ENCODE measurements around the gene GPBP1.

The GPBP1 gene

GRCh38 chr5:57209316-57210040, 35.6 kb downstream of the GPBP1 start:
- no peak for DNase-seq (ENCODE audit: low read depth in 1 of 2, low spot score in 1 of 2)

DNA sequence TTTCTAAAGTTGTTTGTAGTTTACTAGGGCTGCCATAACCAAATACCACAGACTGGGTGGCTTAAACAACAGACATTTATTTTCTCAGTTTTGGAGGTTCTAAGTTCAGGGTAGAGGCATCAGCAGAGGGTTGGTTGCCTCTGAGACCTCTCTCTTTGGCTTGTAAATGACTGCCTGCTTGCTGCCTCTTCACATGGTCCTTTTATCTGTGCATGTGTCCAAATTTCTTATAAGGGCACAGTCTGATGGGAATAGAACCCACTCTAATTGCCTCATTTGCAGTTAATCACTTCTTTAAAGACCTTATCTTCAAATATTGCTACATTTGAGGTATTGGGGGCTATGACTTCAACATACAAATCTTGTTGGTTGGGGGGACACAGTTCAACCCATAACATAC, 36.8 kb downstream of the GPBP1 start:
- DNase-seq (ENCODE audit: low read depth in 1 of 2, low spot score in 1 of 2): no peak

- no peak for DNase-seq (ENCODE audit: low read depth in 1 of 2, low spot score in 1 of 2)
These were observed 37.2 kb downstream of the GPBP1 start for GRCh38 chr5:57211039-57211438.

DNA sequence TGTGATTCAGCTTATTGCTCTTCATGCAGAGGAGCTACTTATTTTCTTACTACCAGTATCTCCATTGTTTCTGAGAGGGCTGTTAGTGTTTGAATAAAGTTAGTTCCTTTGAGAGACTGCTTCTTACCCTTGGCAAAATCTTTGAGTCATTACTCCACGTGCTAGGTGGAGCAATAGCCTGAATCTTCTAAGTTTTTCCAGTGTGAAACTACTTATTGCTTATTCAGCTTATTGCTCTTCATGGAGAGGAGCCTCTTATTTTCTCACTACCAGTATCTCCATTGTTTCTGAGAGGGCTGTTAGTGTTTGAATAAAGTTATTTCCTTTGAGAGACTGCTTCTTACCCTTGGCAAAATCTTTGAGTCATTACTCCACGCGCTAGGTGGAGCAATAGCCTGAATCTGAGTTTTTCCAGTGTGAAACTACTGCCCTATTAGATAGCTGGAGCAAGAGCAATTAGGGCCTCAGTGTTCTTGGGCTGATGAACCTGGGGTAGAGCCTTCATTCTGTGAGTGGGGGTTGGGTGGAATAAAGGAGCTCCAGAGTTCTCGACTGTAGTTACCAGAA, 41.9 kb downstream of the GPBP1 start:
- no peak for DNase-seq (ENCODE audit: low read depth in 1 of 2, low spot score in 1 of 2)

- no peak for DNase-seq (ENCODE audit: low read depth in 1 of 2, low spot score in 1 of 2)
These were observed 42.9 kb downstream of the GPBP1 start for GRCh38 chr5:57216714-57217113.

- DNase-seq (ENCODE audit: low read depth in 1 of 2, low spot score in 1 of 2): no peak
These were observed 45.5 kb downstream of the GPBP1 start for GRCh38 chr5:57219386-57219785.

DNA sequence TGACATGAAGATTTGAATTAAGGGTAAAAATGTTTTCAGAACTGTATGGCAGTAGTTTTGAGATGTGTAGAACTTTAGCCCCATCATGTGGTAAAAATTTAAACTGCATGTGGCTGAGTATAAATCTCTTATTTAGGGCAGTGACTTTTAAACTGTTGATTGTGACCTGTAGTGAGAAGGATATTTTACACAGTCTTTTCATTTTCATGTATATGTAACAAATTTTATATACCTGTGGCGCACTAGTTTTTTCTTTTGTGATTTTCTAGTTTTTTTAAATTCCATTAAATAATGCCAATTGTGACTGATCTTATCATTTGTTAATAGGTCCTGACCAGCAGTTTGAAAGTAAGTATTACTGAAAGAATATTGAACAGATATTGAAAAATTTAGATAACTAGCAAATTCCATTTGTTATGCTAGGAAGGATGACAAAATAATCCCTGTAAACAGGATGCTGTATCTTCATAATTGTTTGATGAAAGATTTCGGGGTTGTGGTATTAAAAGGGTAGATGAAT, 47.2 kb downstream of the GPBP1 start:
- DNase-seq (ENCODE audit: low read depth in 1 of 2, low spot score in 1 of 2): no peak

DNA sequence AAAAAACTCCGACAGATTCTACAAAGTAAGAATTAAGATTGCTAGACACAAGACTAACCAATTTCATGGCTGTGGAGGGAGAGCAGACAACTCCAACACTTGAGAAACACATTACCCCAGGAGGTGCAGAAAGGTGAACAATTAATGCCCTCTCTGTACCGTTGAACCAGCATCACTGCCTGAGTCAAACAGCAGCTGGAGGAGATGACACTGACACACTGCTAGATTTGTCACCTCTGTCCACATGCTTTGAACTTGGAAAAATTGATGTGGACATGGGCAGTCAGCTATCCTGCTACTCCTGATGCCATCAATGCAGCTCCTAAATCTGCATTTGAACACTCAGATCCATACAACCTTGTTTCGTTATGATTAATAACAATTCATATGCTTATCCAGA, 51.7 kb downstream of the GPBP1 start:
- no peak for DNase-seq (ENCODE audit: low read depth in 1 of 2, low spot score in 1 of 2)

- DNase-seq (ENCODE audit: low read depth in 1 of 2, low spot score in 1 of 2): no peak
These were observed 55.5 kb downstream of the GPBP1 start for GRCh38 chr5:57229313-57229712.

- DNase-seq (ENCODE audit: low read depth in 1 of 2, low spot score in 1 of 2): no peak
These were observed 57.7 kb downstream of the GPBP1 start for GRCh38 chr5:57231607-57232006.

DNA sequence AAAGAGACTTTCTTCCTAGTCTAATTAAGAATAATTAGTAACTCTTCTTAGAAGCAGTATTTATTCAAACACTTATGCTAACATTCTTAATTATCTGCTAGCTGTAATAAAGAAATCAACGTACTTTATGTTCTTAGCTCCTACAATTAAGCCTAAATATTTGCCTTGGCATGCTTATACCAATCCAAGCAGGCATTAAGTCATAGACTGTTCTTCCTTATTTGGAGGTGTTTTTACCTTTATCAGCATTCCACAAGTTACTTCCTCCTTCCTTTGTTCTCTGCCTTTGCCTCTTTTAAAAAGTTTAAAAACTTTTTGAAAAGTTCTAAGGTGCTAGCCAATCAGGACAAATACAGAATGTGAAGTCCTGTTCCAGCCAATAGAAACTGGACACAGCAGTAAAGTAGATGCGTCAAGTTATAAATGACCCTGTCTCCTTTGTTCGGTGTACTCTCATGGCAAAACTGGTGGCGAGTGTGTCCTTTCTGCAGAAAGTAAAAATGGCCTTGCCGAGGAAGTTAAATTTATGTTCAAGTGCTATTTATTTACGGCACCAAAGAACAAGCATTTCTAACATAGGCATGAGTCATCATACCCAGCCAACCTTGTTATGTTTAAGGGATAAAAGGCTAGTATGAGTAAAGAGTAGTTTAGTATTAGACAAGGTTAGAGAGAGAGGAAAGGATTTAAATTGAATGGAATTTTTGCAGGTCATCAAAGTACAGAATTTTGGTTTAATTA, 58.6 kb downstream of the GPBP1 start:
- DNase-seq (ENCODE audit: low read depth in 1 of 2, low spot score in 1 of 2): no peak

- no peak for DNase-seq (ENCODE audit: low read depth in 1 of 2, low spot score in 1 of 2)
These were observed 69.7 kb downstream of the GPBP1 start for GRCh38 chr5:57243286-57244137.

GRCh38 chr5:57244331-57244730, 70.5 kb downstream of the GPBP1 start:
- DNase-seq (ENCODE audit: low read depth in 1 of 2, low spot score in 1 of 2): no peak

- no peak for DNase-seq (ENCODE audit: low read depth in 1 of 2, low spot score in 1 of 2)
These were observed 72.6 kb downstream of the GPBP1 start for GRCh38 chr5:57246426-57246825.

- no peak for DNase-seq (ENCODE audit: low read depth in 1 of 2, low spot score in 1 of 2)
These were observed 73.9 kb downstream of the GPBP1 start for GRCh38 chr5:57247765-57248164.

- DNase-seq (ENCODE audit: low read depth in 1 of 2, low spot score in 1 of 2): no peak
These were observed 75.5 kb downstream of the GPBP1 start for GRCh38 chr5:57249265-57249874.

DNA sequence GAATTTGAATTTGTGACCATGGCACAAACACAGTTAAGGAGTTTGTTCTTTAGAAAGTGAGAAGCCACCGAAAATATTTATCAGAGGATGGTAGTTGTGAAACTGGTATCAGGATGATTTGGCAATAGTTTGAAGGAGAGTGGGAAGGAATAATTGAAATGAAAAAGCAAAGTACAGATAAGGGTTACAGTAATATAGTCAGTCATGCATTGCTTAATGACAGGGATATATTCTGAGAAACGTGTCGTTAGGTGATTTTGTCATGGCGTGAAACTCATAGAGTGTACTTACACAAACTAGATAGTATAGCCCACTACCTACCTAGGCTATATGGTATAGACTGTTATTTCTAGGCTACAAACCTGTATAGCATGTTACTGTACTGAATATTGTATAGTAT, 84.2 kb downstream of the GPBP1 start:
- no peak for DNase-seq (ENCODE audit: low read depth in 1 of 2, low spot score in 1 of 2)

DNA sequence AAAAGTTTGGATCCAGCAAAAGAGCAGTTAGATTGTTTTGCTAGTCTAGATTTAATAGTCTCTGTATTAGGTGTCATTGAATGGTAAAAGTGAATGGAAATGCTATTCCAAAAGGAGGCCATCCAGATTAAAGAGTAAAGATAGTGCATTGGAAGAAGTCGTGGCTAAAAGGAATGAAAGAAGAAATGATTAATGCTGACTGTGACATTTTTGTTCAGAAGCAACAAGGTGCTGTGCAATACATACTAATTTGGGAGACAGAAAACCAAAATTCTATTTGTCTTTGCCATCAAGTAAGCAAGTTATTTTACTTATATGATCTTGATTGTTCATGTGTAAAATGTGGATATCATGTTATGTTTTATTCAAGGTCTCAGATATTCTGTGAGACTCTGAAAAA, 85.1 kb downstream of the GPBP1 start:
- DNase-seq (ENCODE audit: low read depth in 1 of 2, low spot score in 1 of 2): no peak

- no peak for DNase-seq (ENCODE audit: low read depth in 1 of 2, low spot score in 1 of 2)
These were observed 85.8 kb downstream of the GPBP1 start for GRCh38 chr5:57259704-57260103.

DNA sequence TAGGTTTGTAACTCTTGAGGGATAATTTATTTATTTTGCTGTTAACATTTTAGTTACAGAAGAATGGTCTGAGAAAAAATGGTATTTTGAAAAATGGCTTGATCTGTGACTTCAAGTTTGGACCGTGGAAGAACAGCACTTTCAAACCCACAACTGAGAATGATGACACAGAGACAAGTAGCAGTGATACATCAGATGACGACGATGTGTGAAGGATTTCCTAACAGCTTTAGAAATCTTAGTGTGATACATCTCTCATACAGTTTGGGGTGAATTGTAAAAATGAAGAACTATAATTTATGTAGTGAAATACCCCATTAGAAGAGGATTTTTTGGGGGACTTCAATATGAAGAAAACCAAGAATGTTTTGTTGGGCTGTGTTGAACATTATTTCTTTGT, 88.7 kb downstream of the GPBP1 start:
- DNase-seq (ENCODE audit: low read depth in 1 of 2, low spot score in 1 of 2): no peak

DNA sequence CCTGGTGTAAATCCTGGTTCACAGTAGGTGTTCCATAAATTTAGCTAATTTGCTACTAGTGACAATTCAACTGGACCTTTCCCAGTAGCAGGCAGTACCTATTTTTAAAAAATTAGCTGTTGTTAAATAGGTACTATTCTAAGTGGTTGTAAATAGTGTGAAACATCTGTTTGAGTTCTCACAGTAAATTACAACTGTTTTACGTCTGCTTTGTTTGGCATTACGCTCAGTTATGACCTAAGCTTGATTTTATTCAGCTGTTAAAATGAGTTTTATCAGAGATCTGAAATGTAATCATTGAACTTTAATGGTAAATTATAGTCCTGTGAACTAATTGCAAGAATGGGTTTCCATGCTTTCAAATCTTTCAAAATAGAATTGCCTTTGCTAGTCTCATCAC, 93.9 kb downstream of the GPBP1 start:
- DNase-seq (ENCODE audit: low read depth in 1 of 2, low spot score in 1 of 2): no peak

Measured in activated T-helper 1 cell treated with anti-CD3 and anti-CD28 coated beads, Interleukin-2, amount 50 U/mL, for 16 hours (primary cell).